Measurements from ENCODE around the gene ARAP1.

ARAP1 gene

DNA sequence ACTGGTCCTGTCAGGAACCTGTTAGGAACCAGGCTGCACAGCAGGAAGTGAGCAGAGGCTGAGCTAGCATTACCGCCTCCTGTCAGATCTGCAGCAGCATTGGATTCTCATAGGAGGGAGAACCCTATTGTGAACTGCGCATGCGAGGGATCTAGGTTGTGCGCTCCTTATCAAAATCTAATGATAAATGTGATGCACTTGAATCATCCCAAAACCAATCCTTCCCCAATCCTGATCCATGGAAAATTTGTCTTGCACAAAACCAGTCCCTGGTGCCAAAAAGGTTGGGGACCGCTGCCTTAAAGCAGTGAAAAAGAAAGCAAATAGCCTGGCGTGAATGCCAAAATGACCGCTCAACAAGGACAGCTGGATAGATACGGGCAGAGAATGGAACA lies 1.9 kb upstream of the ARAP1 start:
- H3K9me3 ChIP-seq (ENCODE audit: control insufficient read depth, low read length): no peaks in the 10 kb centered on the region
- H3K18ac ChIP-seq (ENCODE audit: low read depth in 1 of 2, low read length in 2 of 2): no peak overlapping the region
- H3K79me1 ChIP-seq (replicated peaks; ENCODE audit: low read length, poor library complexity, severe bottlenecking): peaks cover 10% of the 10 kb centered on the region
- no peaks in the 10 kb centered on the region for H3K27me3 ChIP-seq (ENCODE audit: control insufficient read depth in 1 of 2, insufficient read depth in 1 of 2, low read length in 2 of 2)
- H2AFZ ChIP-seq (ENCODE audit: low read depth, low read length): no peak overlapping the region
- H3K4me2 ChIP-seq (ENCODE audit: low read length, poor library complexity, severe bottlenecking): no peak overlapping the region
- no peak overlapping the region for H3K27ac ChIP-seq (ENCODE audit: low read length, poor library complexity, severe bottlenecking)
- H3K23ac ChIP-seq (ENCODE audit: low read length in 2 of 2): no peak overlapping the region
- peaks cover 40% of the 10 kb centered on the region for H3K4me1 ChIP-seq (ENCODE audit: control insufficient read depth, insufficient read depth, low read depth, low read length)
- peak overlapping the region; percentile 42 to 45 for H2BK12ac ChIP-seq (ENCODE audit: low read length in 2 of 2)
- no peak overlapping the region for H2BK120ac ChIP-seq (ENCODE audit: low read depth, low read length)
- H4K91ac ChIP-seq (ENCODE audit: low read length): peak overlapping the region; percentile 34
- H2BK5ac ChIP-seq (ENCODE audit: low read depth, low read length, poor library complexity, severe bottlenecking): no peak overlapping the region
- peak overlapping the region; percentile 23 for H2BK15ac ChIP-seq (ENCODE audit: low read depth, poor library complexity, severe bottlenecking)
- H3K4ac ChIP-seq (ENCODE audit: low read depth in 1 of 2, low read length in 2 of 2): no peak overlapping the region
- no peak overlapping the region for H3K14ac ChIP-seq (ENCODE audit: low read length in 2 of 2)
- no peak for DNase-seq
- no peak overlapping the region for H4K8ac ChIP-seq (ENCODE audit: low read length)
- peaks cover under 1 to 29% of the 10 kb centered on the region in 2 experiments for H3K36me3 ChIP-seq (ENCODE audit: control insufficient read depth in 1 of 2, insufficient read depth in 2 of 2, low read depth in 1 of 2, low read length in 2 of 2)
- H3K4me3 ChIP-seq (ENCODE audit: insufficient read depth in 1 of 2, low read depth in 1 of 2, low read length in 2 of 2): no peak overlapping the region
- 98% methylated on average over 8 of the region's 8 CpGs for WGBS
- H2AK5ac ChIP-seq (ENCODE audit: low read length, severe bottlenecking): no peak overlapping the region
- H3K9ac ChIP-seq (ENCODE audit: low read length): no peak overlapping the region

DNA sequence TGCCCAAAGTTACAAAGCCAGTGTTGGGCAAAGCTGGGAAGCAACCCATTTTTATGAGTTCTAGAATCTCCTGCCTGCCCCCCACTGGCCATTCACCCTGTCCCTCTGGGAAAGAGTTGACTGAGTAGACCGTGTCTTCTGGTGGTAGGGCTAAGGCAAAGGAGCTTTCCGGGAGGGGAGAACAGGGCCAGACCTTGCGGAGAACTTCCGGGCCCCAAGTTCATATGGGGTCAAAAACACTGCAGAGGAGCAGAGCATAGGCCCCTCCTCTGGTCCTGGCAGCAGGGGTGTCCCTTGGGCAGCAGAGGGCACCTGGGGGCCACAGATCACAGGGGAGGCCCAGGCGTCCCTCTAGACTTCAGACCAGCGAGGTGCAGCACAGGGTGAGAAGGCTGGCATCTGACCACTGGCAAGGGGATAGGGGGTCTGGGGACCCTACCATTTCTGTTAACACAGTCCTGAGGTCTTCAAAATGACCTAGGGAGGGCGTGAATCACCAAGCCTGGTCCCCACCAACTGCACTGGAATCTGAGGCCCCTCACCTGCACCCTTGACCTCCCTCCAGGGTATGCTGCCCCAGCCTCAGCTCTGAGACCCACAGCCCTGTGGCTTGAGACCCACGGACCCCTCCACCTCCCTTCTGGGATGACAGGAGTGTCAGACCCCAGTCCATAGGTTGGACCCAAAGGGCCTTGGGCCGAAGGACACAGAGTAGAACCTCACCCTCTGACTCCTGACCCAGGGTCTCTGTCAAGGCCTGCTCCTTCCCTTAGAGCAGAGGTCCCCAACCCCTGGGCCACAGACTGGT lies 1.3 kb upstream of the ARAP1 start:
- no peak overlapping the region for H3K27ac ChIP-seq (ENCODE audit: low read length, poor library complexity, severe bottlenecking)
- no peak overlapping the region for H3K23ac ChIP-seq (ENCODE audit: low read length in 2 of 2)
- no peak for DNase-seq
- peak overlapping the region; percentile 66 for H4K91ac ChIP-seq (ENCODE audit: low read length)
- no peak overlapping the region for H3K4me2 ChIP-seq (ENCODE audit: low read length, poor library complexity, severe bottlenecking)
- H3K4ac ChIP-seq (ENCODE audit: low read depth in 1 of 2, low read length in 2 of 2): peak overlapping the region in 1 of 2 experiments; percentile 24
- no peak overlapping the region for H2BK120ac ChIP-seq (ENCODE audit: low read depth, low read length)
- H2AFZ ChIP-seq (ENCODE audit: low read depth, low read length): no peak overlapping the region
- no peaks in the 10 kb centered on the region for H3K27me3 ChIP-seq (ENCODE audit: control insufficient read depth in 1 of 2, insufficient read depth in 1 of 2, low read length in 2 of 2)
- peaks cover 14% of the 10 kb centered on the region for H3K79me1 ChIP-seq (replicated peaks; ENCODE audit: low read length, poor library complexity, severe bottlenecking)
- H2AK5ac ChIP-seq (ENCODE audit: low read length, severe bottlenecking): no peak overlapping the region
- peak overlapping the region in 1 of 2 experiments; percentile 97 for H3K4me3 ChIP-seq (ENCODE audit: insufficient read depth in 1 of 2, low read depth in 1 of 2, low read length in 2 of 2)
- peak overlapping the region; percentile 94 for H3K9ac ChIP-seq (ENCODE audit: low read length)
- H4K8ac ChIP-seq (ENCODE audit: low read length): peak overlapping the region; percentile 27
- peak overlapping the region; percentile 45 to 50 for H2BK12ac ChIP-seq (ENCODE audit: low read length in 2 of 2)
- no peaks in the 10 kb centered on the region for H3K9me3 ChIP-seq (ENCODE audit: control insufficient read depth, low read length)
- H3K36me3 ChIP-seq (ENCODE audit: control insufficient read depth in 1 of 2, insufficient read depth in 2 of 2, low read depth in 1 of 2, low read length in 2 of 2): peaks cover 3 to 29% of the 10 kb centered on the region in 2 experiments
- H3K14ac ChIP-seq (ENCODE audit: low read length in 2 of 2): no peak overlapping the region
- no peak overlapping the region for H2BK5ac ChIP-seq (ENCODE audit: low read depth, low read length, poor library complexity, severe bottlenecking)
- peak overlapping the region; percentile 68 for H2BK15ac ChIP-seq (ENCODE audit: low read depth, poor library complexity, severe bottlenecking)
- peaks cover 34% of the 10 kb centered on the region for H3K4me1 ChIP-seq (ENCODE audit: control insufficient read depth, insufficient read depth, low read depth, low read length)
- 95% methylated on average over 9 of the region's 9 CpGs for WGBS
- peak overlapping the region in 1 of 2 experiments; percentile 49 for H3K18ac ChIP-seq (ENCODE audit: low read depth in 1 of 2, low read length in 2 of 2)

DNA sequence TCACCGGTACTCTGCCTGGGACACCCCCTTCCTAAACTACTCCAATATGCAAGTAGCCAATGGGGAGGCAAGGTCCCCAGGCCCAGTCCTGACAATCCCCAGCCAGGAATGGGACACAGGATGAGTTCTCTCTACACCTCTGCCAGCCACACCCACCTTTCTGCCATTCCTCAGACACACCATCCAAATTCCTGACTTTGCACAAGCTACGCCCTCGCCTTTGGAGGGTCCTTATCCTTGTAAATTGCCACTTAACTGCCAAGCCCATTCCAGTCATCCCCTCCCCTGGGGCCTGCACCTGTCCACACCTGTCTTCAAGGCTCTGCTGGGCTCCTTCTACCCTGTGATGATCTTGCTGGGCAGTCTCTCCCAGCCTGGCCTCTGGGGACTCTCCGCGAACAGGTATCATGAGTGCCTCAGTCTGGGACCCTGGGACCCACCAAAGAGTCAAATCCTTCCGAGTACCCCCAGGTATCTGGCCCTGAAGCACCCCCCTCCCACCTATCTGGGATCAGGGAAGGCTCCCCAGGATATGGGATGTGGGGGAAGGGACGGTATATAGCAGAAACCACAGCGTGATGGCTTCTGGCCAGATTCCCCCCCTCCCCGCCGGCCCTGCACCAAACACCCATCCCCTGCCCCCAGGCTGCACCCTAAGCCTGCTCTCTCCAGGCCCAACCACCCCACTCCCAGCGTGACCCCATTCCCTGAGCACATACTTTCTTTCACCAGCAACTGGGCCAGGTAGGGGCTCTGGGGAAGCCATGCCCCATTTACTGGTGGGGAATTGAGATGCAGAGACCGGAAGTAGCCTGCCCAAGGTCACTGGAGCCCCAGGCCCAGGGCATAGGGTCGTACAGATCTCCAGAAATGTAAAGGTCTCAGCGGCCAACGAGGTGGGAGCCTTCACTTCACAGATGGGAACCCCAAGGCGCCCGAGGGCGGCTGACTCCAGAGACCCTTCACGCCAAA lies 806 bp downstream of the ARAP1 start:
- Histone ChIP-seq H3K23ac (ENCODE audit: low read length in 2 of 2) (no peak overlapping the region), H3K27ac (ENCODE audit: low read length, poor library complexity, severe bottlenecking) (no peak overlapping the region), H2BK120ac (ENCODE audit: low read depth, low read length) (peak overlapping the region; percentile 85), H3K9ac (ENCODE audit: low read length) (peak overlapping the region; percentile 94), H2BK12ac (ENCODE audit: low read length in 2 of 2) (peak overlapping the region in 1 of 2 experiments; percentile 70), H3K4me2 (ENCODE audit: low read length, poor library complexity, severe bottlenecking) (peak overlapping the region; percentile 89), H3K4me3 (ENCODE audit: insufficient read depth in 1 of 2, low read depth in 1 of 2, low read length in 2 of 2) (peak overlapping the region; percentile 71 to 97), H3K4me1 (ENCODE audit: control insufficient read depth, insufficient read depth, low read depth, low read length) (peaks cover 29% of the 10 kb centered on the region), H2AFZ (ENCODE audit: low read depth, low read length) (no peak overlapping the region), H3K4ac (ENCODE audit: low read depth in 1 of 2, low read length in 2 of 2) (peak overlapping the region; percentile 0 to 95), H2BK5ac (ENCODE audit: low read depth, low read length, poor library complexity, severe bottlenecking) (no peak overlapping the region), H3K18ac (ENCODE audit: low read depth in 1 of 2, low read length in 2 of 2) (peak overlapping the region; percentile 3 to 93), H4K8ac (ENCODE audit: low read length) (peak overlapping the region; percentile 43), H4K91ac (ENCODE audit: low read length) (peak overlapping the region; percentile 84), H3K9me3 (ENCODE audit: control insufficient read depth, low read length) (no peaks in the 10 kb centered on the region), H2AK5ac (ENCODE audit: low read length, severe bottlenecking) (no peak overlapping the region), H3K14ac (ENCODE audit: low read length in 2 of 2) (peak overlapping the region in 1 of 2 experiments; percentile 94), H3K27me3 (ENCODE audit: control insufficient read depth in 1 of 2, insufficient read depth in 1 of 2, low read length in 2 of 2) (no peaks in the 10 kb centered on the region), H3K36me3 (ENCODE audit: control insufficient read depth in 1 of 2, insufficient read depth in 2 of 2, low read depth in 1 of 2, low read length in 2 of 2) (peaks cover 8 to 20% of the 10 kb centered on the region in 2 experiments), H3K79me1 (replicated peaks; ENCODE audit: low read length, poor library complexity, severe bottlenecking) (peaks cover 20% of the 10 kb centered on the region), H2BK15ac (ENCODE audit: low read depth, poor library complexity, severe bottlenecking) (peak overlapping the region; percentile 6)
- WGBS: 21% methylated on average over 16 of the region's 19 CpGs
- no peak for DNase-seq

Measured in mesenchymal stem cell (in vitro differentiated cells and primary cell).